HEK293 (cell line): ENCODE results near the gene CHMP4B.

Experiments used
- CTCF ChIP-seq: fragments of 450-650 bp; formaldehyde crosslinking; IDR thresholded peaks from 2 replicates; pipeline ENCODE4 v1.5.1; 2016; ENCODE audit warnings: missing biosample characterization, missing genetic modification characterization
- EGR2 ChIP-seq: fragments of 450-650 bp; formaldehyde crosslinking; IDR thresholded peaks from 2 replicates; pipeline ENCODE4 v1.5.1; 2016; ENCODE audit warnings: low read depth, missing biosample characterization, missing genetic modification characterization
- KLF8 ChIP-seq: fragments of 450-650 bp; formaldehyde crosslinking; IDR thresholded peaks from 2 replicates; pipeline ENCODE4 v1.5.1; 2016; ENCODE audit warnings: missing biosample characterization, missing genetic modification characterization
- PRDM2 ChIP-seq: fragments of 450-650 bp; formaldehyde crosslinking; IDR thresholded peaks from 2 replicates; pipeline ENCODE4 v1.5.1; 2016; ENCODE audit warnings: missing biosample characterization, missing genetic modification characterization, borderline replicate concordance
- SCRT1 ChIP-seq: fragments of 450-650 bp; formaldehyde crosslinking; IDR thresholded peaks from 2 replicates; pipeline ENCODE4 v1.5.1; 2016; ENCODE audit warnings: missing biosample characterization, missing genetic modification characterization, borderline replicate concordance
- SCRT2 ChIP-seq: fragments of 450-650 bp; formaldehyde crosslinking; IDR thresholded peaks from 2 replicates; pipeline ENCODE4 v1.5.1; 2016; ENCODE audit warnings: missing biosample characterization, missing genetic modification characterization
- ZBTB10 ChIP-seq: fragments of 450-650 bp; formaldehyde crosslinking; IDR thresholded peaks from 2 replicates; pipeline ENCODE4 v1.5.1; 2016; ENCODE audit warnings: missing biosample characterization, missing genetic modification characterization
- ZBTB20 ChIP-seq: fragments of 450-650 bp; formaldehyde crosslinking; IDR thresholded peaks from 2 replicates; pipeline ENCODE4 v1.5.1; 2016; ENCODE audit warnings: missing biosample characterization, missing genetic modification characterization
- ZBTB21 ChIP-seq: fragments of 450-650 bp; formaldehyde crosslinking; IDR thresholded peaks from 2 replicates; pipeline ENCODE4 v1.5.1; 2017; ENCODE audit warnings: missing biosample characterization, missing genetic modification characterization
- ZBTB48 ChIP-seq: fragments of 450-650 bp; formaldehyde crosslinking; IDR thresholded peaks from 2 replicates; pipeline ENCODE4 v1.5.1; 2016; ENCODE audit warnings: missing biosample characterization, missing genetic modification characterization
- ZFHX2 ChIP-seq: fragments of 450-650 bp; formaldehyde crosslinking; conservative IDR thresholded peaks from 2 replicates; pipeline ENCODE4 v1.5.1; 2016; ENCODE audit warnings: missing biosample characterization, missing genetic modification characterization
- ZNF112 ChIP-seq: fragments of 450-650 bp; formaldehyde crosslinking; IDR thresholded peaks from 2 replicates; pipeline ENCODE4 v1.5.0; 2017; ENCODE audit warnings: missing biosample characterization, missing genetic modification characterization
- ZNF114 ChIP-seq: fragments of 450-650 bp; formaldehyde crosslinking; IDR thresholded peaks from 2 replicates; pipeline ENCODE4 v1.5.0; 2017; ENCODE audit warnings: missing biosample characterization, missing genetic modification characterization
- ZNF138 ChIP-seq: fragments of 450-650 bp; formaldehyde crosslinking; IDR thresholded peaks from 2 replicates; pipeline ENCODE4 v1.5.1; 2016; ENCODE audit warnings: missing biosample characterization, missing genetic modification characterization, borderline replicate concordance
- ZNF18 ChIP-seq: fragments of 450-650 bp; formaldehyde crosslinking; IDR thresholded peaks from 2 replicates; pipeline ENCODE4 v1.5.1; 2016; ENCODE audit warnings: missing biosample characterization, missing genetic modification characterization
- ZNF221 ChIP-seq: fragments of 450-650 bp; formaldehyde crosslinking; IDR thresholded peaks from 2 replicates; pipeline ENCODE4 v1.5.1; 2017; ENCODE audit warnings: missing biosample characterization, missing genetic modification characterization, borderline replicate concordance
- ZNF26 ChIP-seq: fragments of 450-650 bp; formaldehyde crosslinking; IDR thresholded peaks from 2 replicates; pipeline ENCODE4 v1.5.1; 2016; ENCODE audit warnings: missing biosample characterization, missing genetic modification characterization
- ZNF266 ChIP-seq: fragments of 450-650 bp; formaldehyde crosslinking; IDR thresholded peaks from 2 replicates; pipeline ENCODE4 v1.5.1; 2016; ENCODE audit warnings: missing biosample characterization, missing genetic modification characterization, low read depth
- ZNF311 ChIP-seq: fragments of 450-650 bp; formaldehyde crosslinking; IDR thresholded peaks from 2 replicates; pipeline ENCODE4 v1.5.1; 2017; ENCODE audit warnings: missing biosample characterization, missing genetic modification characterization, borderline replicate concordance
- ZNF350 ChIP-seq: fragments of 450-650 bp; formaldehyde crosslinking; IDR thresholded peaks from 2 replicates; pipeline ENCODE4 v1.5.0; 2017; ENCODE audit warnings: missing biosample characterization, mild to moderate bottlenecking, missing genetic modification characterization
- ZNF391 ChIP-seq: fragments of 450-650 bp; formaldehyde crosslinking; IDR thresholded peaks from 2 replicates; pipeline ENCODE4 v1.5.1; 2016; ENCODE audit warnings: low read depth, missing biosample characterization, missing genetic modification characterization, borderline replicate concordance
- ZNF394 ChIP-seq: fragments of 450-650 bp; formaldehyde crosslinking; IDR thresholded peaks from 2 replicates; pipeline ENCODE4 v1.5.1; 2016; ENCODE audit warnings: missing biosample characterization, missing genetic modification characterization, mild to moderate bottlenecking, moderate library complexity, borderline replicate concordance
- ZNF404 ChIP-seq: fragments of 450-650 bp; formaldehyde crosslinking; IDR thresholded peaks from 2 replicates; pipeline ENCODE4 v1.5.1; 2017; ENCODE audit warnings: missing biosample characterization, missing genetic modification characterization
- ZNF501 ChIP-seq: fragments of 450-650 bp; formaldehyde crosslinking; IDR thresholded peaks from 2 replicates; pipeline ENCODE4 v1.5.1; 2016; ENCODE audit warnings: missing biosample characterization, missing genetic modification characterization
- ZNF580 ChIP-seq: fragments of 450-650 bp; formaldehyde crosslinking; IDR thresholded peaks from 2 replicates; pipeline ENCODE4 v1.5.1; 2016; ENCODE audit warnings: missing biosample characterization, missing genetic modification characterization
- ZNF701 ChIP-seq: fragments of 450-650 bp; formaldehyde crosslinking; IDR thresholded peaks from 2 replicates; pipeline ENCODE4 v1.5.1; 2016; ENCODE audit warnings: missing biosample characterization, missing genetic modification characterization
- ZXDB ChIP-seq: fragments of 450-650 bp; formaldehyde crosslinking; IDR thresholded peaks from 2 replicates; pipeline ENCODE4 v1.5.1; 2016; ENCODE audit warnings: missing biosample characterization, missing genetic modification characterization

Gene CHMP4B

GRCh38 chr20:33811776-33812151 is 616 bp downstream of the CHMP4B start (continued):
- TF ChIP-seq PRDM2 (tag by site-specific recombination) (no peak), ZBTB21 (tag by site-specific recombination) (no peak), ZNF266 (tag by site-specific recombination) (no peak), ZNF114 (tag by site-specific recombination) (no peak), ZNF391 (peak; percentile 66; the same call in 1 of the 2 replicates), ZNF311 (tag by site-specific recombination) (no peak), ZNF221 (no peak), ZNF112 (tag by site-specific recombination) (no peak), EGR2 (tag by site-specific recombination) (peak; percentile 85), ZNF701 (tag by site-specific recombination) (no peak), CTCF (peak; percentile 31; the same call in 1 of the 2 replicates), ZNF501 (tag by site-specific recombination) (no peak), KLF8 (tag by site-specific recombination) (no peak), ZNF26 (tag by site-specific recombination) (no peak), ZBTB20 (tag by site-specific recombination) (peak; percentile 60), SCRT2 (tag by site-specific recombination) (no peak), ZNF580 (tag by site-specific recombination) (no peak), ZBTB48 (tag by site-specific recombination) (peak; percentile 75; the same call in 1 of the 2 replicates), ZNF394 (no peak), ZNF18 (no peak), ZNF138 (tag by site-specific recombination) (no peak), ZNF404 (no peak), ZBTB10 (tag by site-specific recombination) (no peak), ZNF350 (tag by site-specific recombination) (no peak), ZXDB (tag by site-specific recombination) (0 out of 2 replicates have a peak, but pooled peaks have one; percentile 8), SCRT1 (tag by site-specific recombination) (no peak; the same call in 1 of the 2 replicates), ZFHX2 (tag by site-specific recombination) (peak; percentile 73)
